GM19240 (cell line): ENCODE data around the gene KIRREL1.

ENCODE experiments used
- DNase-seq: peaks from one replicate; pipeline ENCODE4 v3.0.0; 2011; ENCODE audit warnings: low spot score; ENCODE audit not compliant: insufficient read length

Gene KIRREL1

GRCh38 chr1:158005224-158005623 lies 11.8 kb downstream of the KIRREL1 start:
- no peak for DNase-seq

GRCh38 chr1:158007180-158007579 lies 13.7 kb downstream of the KIRREL1 start:
- DNase-seq = no peak

- no peak for DNase-seq
Observed at GRCh38 chr1:158007667-158008386, 14.4 kb downstream of the KIRREL1 start.

DNA sequence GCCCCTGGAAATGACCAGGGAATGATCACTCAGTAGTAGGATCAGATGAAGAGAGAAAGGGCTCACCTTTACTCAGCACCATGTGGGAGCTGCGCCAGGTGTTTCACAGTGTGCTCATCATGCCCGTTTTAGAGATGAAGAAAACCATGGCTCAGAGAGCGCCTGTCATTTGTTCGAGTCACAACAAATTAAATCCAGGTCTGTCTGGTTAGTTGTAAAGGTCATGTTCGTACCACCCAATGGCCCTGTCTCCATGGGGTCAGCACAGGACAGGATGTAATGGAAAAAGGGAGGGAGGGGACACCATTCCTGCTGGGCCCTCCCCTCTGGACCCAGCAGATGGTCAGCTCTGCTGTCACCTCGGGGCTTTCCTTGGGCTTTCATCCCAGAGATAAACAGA lies 15.2 kb downstream of the KIRREL1 start:
- DNase-seq = no peak

DNA sequence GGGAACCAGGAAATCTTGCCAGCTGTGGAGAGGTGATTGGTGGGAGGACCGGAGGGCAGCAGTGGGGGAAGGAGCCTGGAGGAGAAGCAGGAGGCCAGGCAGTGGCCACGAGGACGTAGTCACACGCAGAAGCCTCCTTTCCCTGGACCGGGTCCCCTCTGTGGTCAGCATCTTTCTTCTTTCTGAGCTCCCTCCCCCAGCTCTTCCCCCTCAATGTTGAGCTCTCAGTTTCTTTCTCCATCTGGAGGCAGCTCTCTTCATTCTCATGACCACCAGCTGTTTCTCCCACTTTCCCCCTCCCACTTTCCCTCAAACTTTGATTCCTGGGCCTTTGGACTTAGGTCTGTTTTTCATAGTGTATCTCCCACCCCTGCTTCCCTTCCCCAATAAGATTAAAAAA lies 18.3 kb downstream of the KIRREL1 start:
- no peak for DNase-seq

DNA sequence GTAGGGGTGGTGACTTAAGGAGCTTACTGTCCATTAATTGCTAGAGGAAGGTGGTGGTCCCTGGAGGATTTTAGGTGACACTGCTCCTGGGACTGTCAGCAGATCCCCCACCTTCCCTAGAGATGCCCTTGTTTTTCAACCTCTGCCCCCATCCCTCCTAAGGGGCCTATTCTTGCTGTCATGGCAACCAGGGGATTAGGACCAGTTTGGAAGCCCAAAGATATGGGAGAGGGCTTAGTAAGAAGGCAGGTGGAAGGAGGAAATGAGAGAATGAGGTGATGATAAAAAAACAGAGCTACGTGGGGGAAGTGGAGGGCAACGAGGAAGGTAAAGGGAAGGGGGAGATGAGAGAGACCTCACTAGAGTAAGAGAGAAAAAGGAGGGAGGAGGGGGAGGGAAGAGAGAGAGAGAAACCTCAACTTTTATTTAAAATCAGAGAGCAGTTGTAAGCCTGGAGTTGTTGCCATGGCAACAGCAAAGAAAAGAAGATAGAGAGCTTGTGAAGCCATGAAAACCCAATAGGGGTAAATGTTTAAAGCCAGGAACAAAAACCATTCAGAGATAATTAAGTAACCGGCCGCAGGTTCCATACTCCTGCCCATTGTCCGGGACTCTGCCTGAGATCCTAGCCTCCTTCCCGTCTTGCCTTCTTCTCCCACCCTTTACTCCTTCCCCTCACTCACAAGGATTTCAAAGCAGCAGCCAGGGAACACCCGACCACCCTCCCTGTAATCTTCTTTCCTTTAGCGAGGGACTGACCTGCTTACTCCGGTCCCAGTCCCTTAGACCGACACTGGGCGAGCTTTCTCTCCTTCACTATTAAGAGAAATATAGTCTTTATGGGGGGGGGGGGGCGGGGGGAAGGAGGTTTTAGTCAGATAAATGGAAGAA lies 20.6 kb downstream of the KIRREL1 start:
- no peak for DNase-seq

DNA sequence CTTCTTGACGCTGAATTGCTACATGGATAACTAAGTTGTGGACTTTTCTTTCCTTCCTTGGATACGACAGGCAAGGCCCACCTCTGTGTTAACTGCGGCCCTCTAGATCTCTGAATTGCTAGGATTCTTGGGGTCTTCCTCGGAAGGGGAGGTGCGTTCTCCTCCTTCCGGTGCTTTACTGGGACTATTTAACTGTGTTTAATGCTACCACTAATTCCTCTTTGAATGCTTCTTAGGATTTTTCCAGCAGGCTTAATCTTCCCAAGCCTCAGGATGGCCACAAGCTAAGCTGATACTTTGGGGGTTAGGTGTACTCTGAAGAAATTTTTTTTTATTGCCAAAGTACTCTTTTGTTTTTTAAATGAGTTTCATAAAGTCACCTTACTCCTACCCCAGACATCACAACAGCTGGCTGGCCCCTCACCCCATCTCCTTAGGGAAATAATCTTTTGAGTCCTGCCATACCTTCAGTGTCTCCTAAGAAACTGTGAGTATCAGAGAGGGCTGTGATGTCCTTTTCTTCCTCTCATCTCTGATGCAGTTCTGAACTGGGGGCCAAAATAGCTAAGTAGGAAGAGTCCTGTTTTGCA lies 21.4 kb downstream of the KIRREL1 start:
- DNase-seq = no peak

DNA sequence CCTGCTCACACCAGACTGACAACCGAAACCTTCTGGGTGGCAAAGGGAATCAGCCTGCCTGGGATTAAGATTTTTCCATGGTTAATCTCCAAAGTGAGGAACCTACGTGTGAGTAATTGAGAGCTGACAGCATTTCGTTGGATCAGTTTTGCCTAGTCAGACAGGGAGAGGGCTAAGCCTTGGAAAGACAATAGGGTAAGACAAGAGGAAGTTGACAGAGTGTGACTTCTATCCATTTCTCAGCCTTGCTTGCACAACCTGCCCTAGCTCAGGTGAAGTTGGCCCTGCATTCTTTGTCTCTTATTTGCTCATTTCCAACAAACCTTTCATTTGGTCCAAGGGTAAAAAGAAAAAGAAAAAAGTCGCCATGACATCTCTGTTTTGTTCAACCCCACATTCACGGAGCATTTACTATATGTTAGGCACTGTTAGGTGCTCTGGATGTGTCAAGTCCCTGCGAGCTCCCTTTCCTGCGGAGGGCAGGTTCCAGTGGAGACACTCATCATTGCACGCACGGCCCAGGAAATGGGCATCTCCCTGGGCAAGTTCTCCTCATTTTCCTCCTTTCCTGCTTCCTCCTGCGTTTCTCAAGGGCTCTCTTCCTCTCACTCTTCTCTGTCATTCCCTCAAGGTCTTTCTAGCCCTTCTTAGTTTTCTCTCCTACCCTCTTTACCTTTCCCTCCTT lies 23.3 kb downstream of the KIRREL1 start:
- DNase-seq = no peak

GRCh38 chr1:158017800-158018595 lies 24.6 kb downstream of the KIRREL1 start:
- DNase-seq = no peak

DNA sequence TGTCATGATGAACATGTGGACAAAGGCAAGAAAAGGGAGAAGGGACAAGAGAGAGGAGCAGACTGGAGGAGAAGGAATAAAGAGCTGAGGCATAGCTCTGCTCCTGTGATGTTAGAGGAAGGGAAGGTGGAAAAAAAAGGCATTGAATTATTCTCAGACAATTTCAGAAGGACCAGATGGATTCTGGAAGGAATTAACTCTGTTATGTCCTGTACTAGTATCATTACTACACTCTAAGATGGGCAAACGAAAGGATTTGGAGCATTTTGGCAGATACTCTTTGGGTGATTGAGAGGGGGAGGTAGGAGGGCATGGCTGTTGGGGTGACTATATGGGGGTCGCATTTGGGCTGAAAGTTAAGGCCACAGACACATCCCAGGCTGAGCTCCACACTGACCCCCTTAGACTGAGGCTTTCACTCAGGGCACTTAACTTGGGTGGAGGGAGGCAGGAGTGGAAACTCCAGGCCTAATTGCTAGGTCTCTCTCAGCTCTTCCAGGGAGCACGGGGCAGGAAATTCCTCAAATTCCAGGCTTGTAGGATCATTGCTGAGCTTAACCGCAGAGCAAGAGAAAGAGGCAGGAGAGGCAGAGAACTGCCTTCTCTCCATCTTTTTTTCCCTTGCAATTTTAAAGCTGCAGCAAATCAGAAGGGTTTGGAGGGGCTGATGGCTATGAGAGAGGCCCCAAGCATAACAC lies 25.9 kb downstream of the KIRREL1 start:
- no peak for DNase-seq

- DNase-seq = no peak
Observed at GRCh38 chr1:158020259-158020885, 26.9 kb downstream of the KIRREL1 start.

DNA sequence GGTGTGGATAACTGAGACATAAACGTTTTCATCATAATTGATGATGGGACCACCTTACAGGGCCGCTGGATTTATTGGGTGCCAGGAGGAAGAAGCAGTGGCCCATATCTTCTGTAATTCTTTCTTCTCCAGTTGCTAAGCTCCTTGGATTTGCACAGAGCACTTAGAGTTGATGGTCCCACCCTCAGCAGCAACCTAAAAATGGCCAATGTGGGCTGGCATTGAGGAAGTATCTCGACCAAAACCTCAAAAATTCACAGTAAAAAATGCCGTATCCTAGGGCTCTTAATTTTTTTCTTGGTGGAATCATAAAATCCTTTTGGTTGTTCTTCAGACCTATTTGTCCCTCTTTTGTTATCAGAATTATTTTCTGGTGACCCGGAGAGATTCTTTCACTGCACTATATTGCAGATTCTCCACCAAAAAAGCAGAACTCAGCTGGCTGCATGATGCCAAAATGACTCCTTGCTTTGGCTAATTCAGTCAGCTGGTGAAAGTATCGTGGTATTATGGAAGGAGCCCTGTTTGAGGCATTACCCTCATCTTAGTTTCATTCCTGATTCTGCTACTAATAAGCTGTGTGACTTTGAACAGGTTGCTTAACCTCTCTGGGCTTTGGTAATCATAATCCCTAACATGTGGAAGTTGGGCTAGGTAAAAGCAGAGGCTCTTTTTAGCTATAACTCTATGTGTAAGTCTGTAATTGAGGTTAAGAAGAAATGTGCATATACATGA lies 27.6 kb downstream of the KIRREL1 start:
- no peak for DNase-seq

GRCh38 chr1:158021721-158022120 lies 28.3 kb downstream of the KIRREL1 start:
- DNase-seq = no peak

- DNase-seq = no peak
Observed at GRCh38 chr1:158022554-158023312, 29.3 kb downstream of the KIRREL1 start.

- DNase-seq = no peak
Observed at GRCh38 chr1:158024737-158025136, 31.3 kb downstream of the KIRREL1 start.

GRCh38 chr1:158025576-158026230 lies 32.3 kb downstream of the KIRREL1 start:
- no peak for DNase-seq

GRCh38 chr1:158026651-158027050 lies 33.2 kb downstream of the KIRREL1 start:
- DNase-seq = no peak

GRCh38 chr1:158027508-158027907 lies 34.1 kb downstream of the KIRREL1 start:
- no peak for DNase-seq
